ENCODE data around the gene XRCC3. TPM values are rescaled to one million over a fixed set of nuclear protein-coding genes. Genes with fewer than 3 reads are reported as not detected.
A peak's percentile ranks its signal among the peaks of the same experiment; 100 is the strongest.

XRCC3 gene
- total and polyA plus RNA-seq, 4 donors = 1.7 to 14.1 (median 2.8) TPM

DNA sequence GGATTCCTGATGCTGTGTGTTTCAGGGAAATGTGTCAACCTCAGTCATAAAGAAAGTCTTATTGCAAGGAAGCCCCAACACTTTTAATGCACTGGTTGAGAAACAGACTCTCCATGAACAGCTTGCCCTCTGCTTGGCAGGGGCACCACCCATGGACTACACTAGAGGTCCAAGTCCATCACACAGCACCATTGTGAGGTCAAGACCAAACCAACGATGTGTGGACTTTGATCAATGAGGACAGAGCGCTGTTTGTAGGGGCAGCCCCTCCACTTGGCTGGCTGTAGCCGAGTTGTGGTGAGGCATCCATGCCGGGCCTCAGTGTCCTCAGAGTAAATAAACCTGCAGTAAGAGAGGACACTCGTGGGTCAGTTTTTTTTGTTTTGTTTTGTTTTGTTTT, 30.2 kb upstream of the XRCC3 start (continued):
- TF ChIP-seq, protein P1, sequence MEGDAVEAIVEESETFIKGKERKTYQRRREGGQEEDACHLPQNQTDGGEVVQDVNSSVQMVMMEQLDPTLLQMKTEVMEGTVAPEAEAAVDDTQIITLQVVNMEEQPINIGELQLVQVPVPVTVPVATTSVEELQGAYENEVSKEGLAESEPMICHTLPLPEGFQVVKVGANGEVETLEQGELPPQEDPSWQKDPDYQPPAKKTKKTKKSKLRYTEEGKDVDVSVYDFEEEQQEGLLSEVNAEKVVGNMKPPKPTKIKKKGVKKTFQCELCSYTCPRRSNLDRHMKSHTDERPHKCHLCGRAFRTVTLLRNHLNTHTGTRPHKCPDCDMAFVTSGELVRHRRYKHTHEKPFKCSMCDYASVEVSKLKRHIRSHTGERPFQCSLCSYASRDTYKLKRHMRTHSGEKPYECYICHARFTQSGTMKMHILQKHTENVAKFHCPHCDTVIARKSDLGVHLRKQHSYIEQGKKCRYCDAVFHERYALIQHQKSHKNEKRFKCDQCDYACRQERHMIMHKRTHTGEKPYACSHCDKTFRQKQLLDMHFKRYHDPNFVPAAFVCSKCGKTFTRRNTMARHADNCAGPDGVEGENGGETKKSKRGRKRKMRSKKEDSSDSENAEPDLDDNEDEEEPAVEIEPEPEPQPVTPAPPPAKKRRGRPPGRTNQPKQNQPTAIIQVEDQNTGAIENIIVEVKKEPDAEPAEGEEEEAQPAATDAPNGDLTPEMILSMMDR (IDR thresholded peaks at IDR 0.05; ENCODE audit: low read depth, low read length, missing input control) = no peak
- TF ChIP-seq RXRA (IDR thresholded peaks at IDR 0.05) (peak; percentile 97 to 98), GABPA (IDR thresholded peaks at IDR 0.05 in 1 of 2, conservative IDR thresholded peaks at IDR 0.05 in 1 of 2) (no peak), YY1 (IDR thresholded peaks at IDR 0.05) (peak; percentile 89), TAF1 (conservative IDR thresholded peaks at IDR 0.05) (no peak), HNF4A (conservative IDR thresholded peaks at IDR 0.05) (peak; percentile 100), SP1 (IDR thresholded peaks at IDR 0.05) (peak; percentile 91), EGR1 (IDR thresholded peaks at IDR 0.05; ENCODE audit: low read depth in 2 of 2) (peak in 1 of 2 donors; percentile 45), JUND (IDR thresholded peaks at IDR 0.05) (peak; percentile 78 to 86), NR2F2 (IDR thresholded peaks at IDR 0.05) (peak; percentile 88)
- TF ChIP-seq, protein P2, sequence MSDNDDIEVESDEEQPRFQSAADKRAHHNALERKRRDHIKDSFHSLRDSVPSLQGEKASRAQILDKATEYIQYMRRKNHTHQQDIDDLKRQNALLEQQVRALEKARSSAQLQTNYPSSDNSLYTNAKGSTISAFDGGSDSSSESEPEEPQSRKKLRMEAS (IDR thresholded peaks at IDR 0.05) = peak; percentile 92

DNA sequence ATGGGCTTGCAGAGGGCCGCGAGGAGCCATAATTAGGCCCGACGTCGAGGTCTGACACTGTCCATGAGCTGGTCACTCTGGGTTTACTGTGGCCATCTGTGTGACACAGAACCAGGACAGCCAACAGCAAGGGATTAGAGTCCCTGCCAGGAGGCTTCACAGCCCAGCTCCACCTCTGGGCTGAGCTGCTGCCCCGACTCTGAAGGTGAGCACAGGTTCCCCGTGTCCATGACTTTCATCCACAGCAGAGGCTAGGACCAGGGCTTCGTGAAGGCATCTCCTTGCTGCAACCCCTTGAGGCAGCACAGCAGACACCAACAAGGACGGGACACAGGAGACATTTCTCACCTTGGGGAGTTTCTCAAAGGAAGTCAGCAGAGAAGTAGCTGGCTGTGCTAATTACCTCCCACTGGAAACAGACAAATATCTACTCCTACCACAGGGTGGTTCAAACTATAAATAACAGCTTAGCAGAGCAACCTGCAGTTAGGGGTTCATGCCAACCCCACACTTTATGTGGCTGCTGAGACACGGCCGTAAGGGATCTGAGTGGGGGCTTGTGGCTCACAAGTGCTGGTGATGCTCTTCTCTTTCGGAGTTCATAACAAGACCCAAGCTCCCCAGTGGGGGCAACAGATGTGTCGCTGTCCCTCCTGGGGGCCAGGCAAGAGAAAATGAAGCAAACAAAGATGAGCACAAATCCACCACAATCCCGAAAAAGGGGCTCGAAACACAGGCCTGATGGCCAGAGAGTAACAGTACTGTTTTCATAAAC, 29.6 kb upstream of the XRCC3 start:
- H3K9me3 ChIP-seq (ENCODE audit: control insufficient read depth in 4 of 4, low read length in 3 of 4) = no peaks in the 10 kb centered on the region
- H3K27ac ChIP-seq (ENCODE audit: low read depth in 1 of 2, low read length in 2 of 2) = no peak overlapping the region
- no peak overlapping the region for H3K4me3 ChIP-seq (ENCODE audit: low read depth in 1 of 3, low read length in 3 of 3)
- H3K4me1 ChIP-seq (ENCODE audit: control insufficient read depth in 4 of 4, insufficient read depth in 4 of 4, low read length in 3 of 4) = peaks cover 3 to 11% (median 9%) of the 10 kb centered on the region in 4 donors
- H3K36me3 ChIP-seq (ENCODE audit: control insufficient read depth in 4 of 4, insufficient read depth in 3 of 4, low read depth in 1 of 4, low read length in 3 of 4) = peaks cover 3 to 19% (median 8%) of the 10 kb centered on the region in 4 donors
- no peak overlapping the region for H3K9ac ChIP-seq (ENCODE audit: low read depth in 1 of 2, low read length in 2 of 2)
- DNase-seq (ENCODE audit: low spot score) = peak; percentile 26
- WGBS = 89% methylated on average over 15 of the region's 15 CpGs
- H3K27me3 ChIP-seq (ENCODE audit: control insufficient read depth in 4 of 4, insufficient read depth in 4 of 4, low read length in 3 of 4) = no peaks in the 10 kb centered on the region
- TF ChIP-seq, protein P3, sequence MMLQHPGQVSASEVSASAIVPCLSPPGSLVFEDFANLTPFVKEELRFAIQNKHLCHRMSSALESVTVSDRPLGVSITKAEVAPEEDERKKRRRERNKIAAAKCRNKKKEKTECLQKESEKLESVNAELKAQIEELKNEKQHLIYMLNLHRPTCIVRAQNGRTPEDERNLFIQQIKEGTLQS (IDR thresholded peaks at IDR 0.05) = no peak
- TF ChIP-seq, protein P4, sequence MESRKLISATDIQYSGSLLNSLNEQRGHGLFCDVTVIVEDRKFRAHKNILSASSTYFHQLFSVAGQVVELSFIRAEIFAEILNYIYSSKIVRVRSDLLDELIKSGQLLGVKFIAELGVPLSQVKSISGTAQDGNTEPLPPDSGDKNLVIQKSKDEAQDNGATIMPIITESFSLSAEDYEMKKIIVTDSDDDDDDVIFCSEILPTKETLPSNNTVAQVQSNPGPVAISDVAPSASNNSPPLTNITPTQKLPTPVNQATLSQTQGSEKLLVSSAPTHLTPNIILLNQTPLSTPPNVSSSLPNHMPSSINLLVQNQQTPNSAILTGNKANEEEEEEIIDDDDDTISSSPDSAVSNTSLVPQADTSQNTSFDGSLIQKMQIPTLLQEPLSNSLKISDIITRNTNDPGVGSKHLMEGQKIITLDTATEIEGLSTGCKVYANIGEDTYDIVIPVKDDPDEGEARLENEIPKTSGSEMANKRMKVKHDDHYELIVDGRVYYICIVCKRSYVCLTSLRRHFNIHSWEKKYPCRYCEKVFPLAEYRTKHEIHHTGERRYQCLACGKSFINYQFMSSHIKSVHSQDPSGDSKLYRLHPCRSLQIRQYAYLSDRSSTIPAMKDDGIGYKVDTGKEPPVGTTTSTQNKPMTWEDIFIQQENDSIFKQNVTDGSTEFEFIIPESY (IDR thresholded peaks at IDR 0.05) = no peak
- TF ChIP-seq RXRA (IDR thresholded peaks at IDR 0.05) = no peak

DNA sequence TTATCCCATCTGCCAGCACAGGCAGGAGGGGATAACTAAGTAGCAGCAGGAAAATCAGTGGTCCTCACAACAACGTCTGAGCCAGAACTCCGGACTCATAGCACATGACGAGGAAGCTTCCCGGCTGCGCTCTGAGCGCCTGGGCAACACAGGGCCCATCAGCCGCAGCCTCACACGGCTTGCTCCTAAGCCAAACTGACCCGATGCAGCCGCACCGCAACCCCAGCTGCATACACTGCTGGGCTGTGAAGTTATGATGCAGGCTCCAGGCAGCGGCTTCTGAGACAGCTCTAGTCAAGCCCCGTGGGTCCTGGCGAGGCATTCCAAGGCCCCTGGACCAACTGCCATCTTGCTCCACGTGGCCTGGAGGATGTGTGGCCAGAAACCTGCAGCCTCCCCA, 28.4 kb upstream of the XRCC3 start:
- Histone ChIP-seq H3K4me1 (ENCODE audit: control insufficient read depth in 4 of 4, insufficient read depth in 4 of 4, low read length in 3 of 4) (peaks cover 3 to 11% (median 9%) of the 10 kb centered on the region in 4 donors), H3K9ac (ENCODE audit: low read depth in 1 of 2, low read length in 2 of 2) (no peak overlapping the region), H3K4me3 (ENCODE audit: low read depth in 1 of 3, low read length in 3 of 3) (no peak overlapping the region), H3K27ac (ENCODE audit: low read depth in 1 of 2, low read length in 2 of 2) (no peak overlapping the region), H3K9me3 (ENCODE audit: control insufficient read depth in 4 of 4, low read length in 3 of 4) (no peaks in the 10 kb centered on the region), H3K27me3 (ENCODE audit: control insufficient read depth in 4 of 4, insufficient read depth in 4 of 4, low read length in 3 of 4) (no peaks in the 10 kb centered on the region), H3K36me3 (ENCODE audit: control insufficient read depth in 4 of 4, insufficient read depth in 3 of 4, low read depth in 1 of 4, low read length in 3 of 4) (peaks cover 0 to 26% (median 8%) of the 10 kb centered on the region in 4 donors)
- WGBS = 94% methylated on average over 15 of the region's 15 CpGs
- no peak for DNase-seq (ENCODE audit: low spot score)
- TF ChIP-seq, protein P5, sequence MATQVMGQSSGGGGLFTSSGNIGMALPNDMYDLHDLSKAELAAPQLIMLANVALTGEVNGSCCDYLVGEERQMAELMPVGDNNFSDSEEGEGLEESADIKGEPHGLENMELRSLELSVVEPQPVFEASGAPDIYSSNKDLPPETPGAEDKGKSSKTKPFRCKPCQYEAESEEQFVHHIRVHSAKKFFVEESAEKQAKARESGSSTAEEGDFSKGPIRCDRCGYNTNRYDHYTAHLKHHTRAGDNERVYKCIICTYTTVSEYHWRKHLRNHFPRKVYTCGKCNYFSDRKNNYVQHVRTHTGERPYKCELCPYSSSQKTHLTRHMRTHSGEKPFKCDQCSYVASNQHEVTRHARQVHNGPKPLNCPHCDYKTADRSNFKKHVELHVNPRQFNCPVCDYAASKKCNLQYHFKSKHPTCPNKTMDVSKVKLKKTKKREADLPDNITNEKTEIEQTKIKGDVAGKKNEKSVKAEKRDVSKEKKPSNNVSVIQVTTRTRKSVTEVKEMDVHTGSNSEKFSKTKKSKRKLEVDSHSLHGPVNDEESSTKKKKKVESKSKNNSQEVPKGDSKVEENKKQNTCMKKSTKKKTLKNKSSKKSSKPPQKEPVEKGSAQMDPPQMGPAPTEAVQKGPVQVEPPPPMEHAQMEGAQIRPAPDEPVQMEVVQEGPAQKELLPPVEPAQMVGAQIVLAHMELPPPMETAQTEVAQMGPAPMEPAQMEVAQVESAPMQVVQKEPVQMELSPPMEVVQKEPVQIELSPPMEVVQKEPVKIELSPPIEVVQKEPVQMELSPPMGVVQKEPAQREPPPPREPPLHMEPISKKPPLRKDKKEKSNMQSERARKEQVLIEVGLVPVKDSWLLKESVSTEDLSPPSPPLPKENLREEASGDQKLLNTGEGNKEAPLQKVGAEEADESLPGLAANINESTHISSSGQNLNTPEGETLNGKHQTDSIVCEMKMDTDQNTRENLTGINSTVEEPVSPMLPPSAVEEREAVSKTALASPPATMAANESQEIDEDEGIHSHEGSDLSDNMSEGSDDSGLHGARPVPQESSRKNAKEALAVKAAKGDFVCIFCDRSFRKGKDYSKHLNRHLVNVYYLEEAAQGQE (IDR thresholded peaks at IDR 0.05) = no peak
- TF ChIP-seq TAF1 (conservative IDR thresholded peaks at IDR 0.05) (no peak), SP1 (IDR thresholded peaks at IDR 0.05) (no peak), JUND (IDR thresholded peaks at IDR 0.05) (no peak), YY1 (IDR thresholded peaks at IDR 0.05) (no peak), RAD21 (IDR thresholded peaks at IDR 0.05) (no peak), HNF4G (IDR thresholded peaks at IDR 0.05) (no peak), EGR1 (IDR thresholded peaks at IDR 0.05; ENCODE audit: low read depth in 2 of 2) (no peak), RXRA (IDR thresholded peaks at IDR 0.05) (no peak), FOXA1 (IDR thresholded peaks at IDR 0.05) (no peak), FOXA2 (IDR thresholded peaks at IDR 0.05) (no peak), GABPA (IDR thresholded peaks at IDR 0.05 in 1 of 2, conservative IDR thresholded peaks at IDR 0.05 in 1 of 2) (no peak)
- TF ChIP-seq, protein P4 (IDR thresholded peaks at IDR 0.05) = no peak
- TF ChIP-seq, protein P2 (IDR thresholded peaks at IDR 0.05) = no peak
- TF ChIP-seq, protein P3 (IDR thresholded peaks at IDR 0.05) = no peak

All from liver (tissue), 9 donors.